Heart left ventricle (tissue), 16 donors: Measurements from ENCODE around the gene ARMC2. TPM values are rescaled to one million over a fixed set of nuclear protein-coding genes. Genes with fewer than 3 reads are reported as not detected.
A peak's percentile ranks its signal among the peaks of the same experiment; 100 is the strongest.

ENCODE experiments used
- ATAC-seq, 4 donors: fragments of 200-7000 bp; cut with Tn5 transposase; one replicate each; pipeline ENCODE4 v1.9.1; 2020 to 2022; ENCODE audit warnings: moderate library complexity in 4 of 4, mild to moderate bottlenecking in 3 of 4, moderate number of reproducible peaks in 1 of 4
- DNase-seq, 5 donors: peaks; one replicate each; pipeline ENCODE4 v3.0.0-alpha.2; 2020
- H3K27ac ChIP-seq, 12 donors: fragments of 200-600 bp; sonication (generic) in 4 of 12; one replicate each; pipeline versions ENCODE4 v1.5.0 to v1.8.0; 2016 to 2022; ENCODE audit warnings: mild to moderate bottlenecking in 2 of 12
- H3K27me3 ChIP-seq, 9 donors: fragments of 200-600 bp; sonication (generic) in 2 of 9; one replicate each; pipeline versions ENCODE4 v1.5.1 to v1.8.0; 2016 to 2022; ENCODE audit warnings: mild to moderate bottlenecking in 3 of 9
- H3K36me3 ChIP-seq, 9 donors: fragments of 200-600 bp; sonication (generic) in 2 of 9; one replicate each; pipeline versions ENCODE4 v1.5.0 to v1.8.0; 2018 to 2022; ENCODE audit warnings: mild to moderate bottlenecking in 2 of 9
- H3K4me1 ChIP-seq, 12 donors: fragments of 200-600 bp; sonication (generic) in 4 of 12; one replicate each; pipeline versions ENCODE4 v1.5.0 to v1.8.0; 2016 to 2022; ENCODE audit warnings: mild to moderate bottlenecking in 3 of 12
- H3K4me3 ChIP-seq, 12 donors: fragments of 200-600 bp; sonication (generic) in 4 of 12; one replicate each; pipeline versions ENCODE4 v1.5.0 to v1.8.0; 2017 to 2022; ENCODE audit warnings: mild to moderate bottlenecking in 9 of 12, moderate library complexity in 4 of 12
- H3K9me3 ChIP-seq, 12 donors: fragments of 200-600 bp; sonication (generic) in 4 of 12; one replicate each; pipeline versions ENCODE4 v1.5.0 to v1.8.0; 2016 to 2022; ENCODE audit warnings: mild to moderate bottlenecking in 1 of 12
- POLR2A ChIP-seq, 2 donors: fragments of 450-650 bp; IDR thresholded peaks; one replicate each; pipeline ENCODE4 v1.6.1; 2017; ENCODE audit warnings: antibody characterized with exemption in 2 of 2, mild to moderate bottlenecking in 2 of 2, moderate library complexity in 2 of 2
- whole genome bisulfite sequencing, 4 donors: extraction: QIAGEN DNeasy Blood & Tissue Kit in 2 of 4; methylation state at CpG; one replicate each; pipeline versions ENCODE4 v1.1.5 to v1.1.7; 2013 to 2018; 5-methylcytosine and 5-hydroxymethylcytosine counted together
- intact Hi-C, 10 donors: fragments of 100-400 bp; cut with DNase I; formaldehyde crosslinking; loops; one replicate each; pipeline versions ENCODE4 v1.11.1 to v1.14.2; 2022
- long read RNA-seq, 3 donors: library from polyadenylated mRNA; unstranded; transcript quantifications; one replicate each; pipeline ENCODE4 v2.0.0, GENCODE V29; 2020 to 2021
- polyA plus RNA-seq, 2 donors: library from polyadenylated mRNA; stranded (reverse); fragments of 200-250 nt; gene quantifications; one replicate each; pipeline ENCODE4 v1.2.3, GENCODE V29; 2013
- total RNA-seq, 9 donors: library from RNA; depleted of rRNA in 2 of 9; stranded (reverse); fragments of >200 nt in 2 of 9; fragmentation: NEBNext Ultra II Directional in 3 of 9; extraction: Animal tissue kit (Norgen Biotek cat#: 25700) in 3 of 9; gene quantifications; one replicate each; pipeline versions ENCODE4 v1.1.0 to v1.2.4, GENCODE V29; 2016 to 2023
- TF ChIP-seq, protein P1 (sequence below), 12 donors: fragments of 200-600 bp; sonication (generic) in 4 of 12; IDR thresholded peaks; one replicate each; pipeline versions ENCODE4 v1.5.0 to v1.8.0; 2018 to 2022; ENCODE audit warnings: antibody characterized with exemption in 12 of 12, mild to moderate bottlenecking in 5 of 12
- donor health status: ischemic (EF 13 %, LVEDD 7.1; RV severe dilation, severe dysfunction).
- donor health status: healthy with polysubstance abuse.
- donor health status: DM: no; HTN: yes; CAD: no.
- donor health status: DM: no; HTN: no; CAD: no.
- donor health status: ischemic (EF 25% LVEDD 6.9; RV normal size, moderate dysfunction).
- donor health status: ischemic (EF 25% LVEDD 5.7; RV mildly dilated, moderate dysfunction).
- donor health status: healthy.
- donor health status: DM: yes; HTN: yes; CAD: no.
- donor health status: ischemic (EF 35%, LVEDD 5.7; RV mildly dilated, moderate dysfunction).
- donor health status: nonischemic (EF 11% LVEDD 7.7; RV severe dilation, severe dysfunction).
- donor health status: DM: yes; HTN: yes; CAD: no.
- donor health status: PGD.
- donor health status: ischemic (EF 29% LVEDD 5.4; RV normal size, mild dysfunction).
- donor health status: nonischemic (EF 23%, LVEDD 6.1; RV moderate dilation, normal function).

Gene ARMC2, protein sequence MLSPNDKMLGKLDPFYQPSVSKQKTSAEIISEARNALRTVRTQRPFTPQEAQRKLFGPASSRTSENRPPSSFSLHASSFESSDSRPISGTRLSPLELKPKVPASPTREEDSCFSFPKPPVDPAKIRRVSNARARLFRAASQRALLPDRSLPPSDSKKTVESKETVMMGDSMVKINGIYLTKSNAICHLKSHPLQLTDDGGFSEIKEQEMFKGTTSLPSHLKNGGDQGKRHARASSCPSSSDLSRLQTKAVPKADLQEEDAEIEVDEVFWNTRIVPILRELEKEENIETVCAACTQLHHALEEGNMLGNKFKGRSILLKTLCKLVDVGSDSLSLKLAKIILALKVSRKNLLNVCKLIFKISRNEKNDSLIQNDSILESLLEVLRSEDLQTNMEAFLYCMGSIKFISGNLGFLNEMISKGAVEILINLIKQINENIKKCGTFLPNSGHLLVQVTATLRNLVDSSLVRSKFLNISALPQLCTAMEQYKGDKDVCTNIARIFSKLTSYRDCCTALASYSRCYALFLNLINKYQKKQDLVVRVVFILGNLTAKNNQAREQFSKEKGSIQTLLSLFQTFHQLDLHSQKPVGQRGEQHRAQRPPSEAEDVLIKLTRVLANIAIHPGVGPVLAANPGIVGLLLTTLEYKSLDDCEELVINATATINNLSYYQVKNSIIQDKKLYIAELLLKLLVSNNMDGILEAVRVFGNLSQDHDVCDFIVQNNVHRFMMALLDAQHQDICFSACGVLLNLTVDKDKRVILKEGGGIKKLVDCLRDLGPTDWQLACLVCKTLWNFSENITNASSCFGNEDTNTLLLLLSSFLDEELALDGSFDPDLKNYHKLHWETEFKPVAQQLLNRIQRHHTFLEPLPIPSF
- total RNA-seq (10 to 100 TPM in 5 of 9 donors, 1 to 10 TPM in 4; 5.7 to 18.0 (median 10.2) TPM), polyA plus RNA-seq (1 to 10 TPM; 3.1 to 4.9 TPM)
- long read RNA-seq, donor 1, partial matches to known transcripts: 4 of 13 reads
- long read RNA-seq, donor 1, other reads (novel, unspliced or antisense): 9 of 13 reads
- long read RNA-seq, donor 2, partial matches to known transcripts: 5 of 13 reads
- long read RNA-seq, donor 2, other reads (novel, unspliced or antisense): 8 of 13 reads
- long read RNA-seq, donor 3, partial matches to known transcripts: 2 of 7 reads
- long read RNA-seq, donor 3, other reads (novel, unspliced or antisense): 5 of 7 reads

DNA sequence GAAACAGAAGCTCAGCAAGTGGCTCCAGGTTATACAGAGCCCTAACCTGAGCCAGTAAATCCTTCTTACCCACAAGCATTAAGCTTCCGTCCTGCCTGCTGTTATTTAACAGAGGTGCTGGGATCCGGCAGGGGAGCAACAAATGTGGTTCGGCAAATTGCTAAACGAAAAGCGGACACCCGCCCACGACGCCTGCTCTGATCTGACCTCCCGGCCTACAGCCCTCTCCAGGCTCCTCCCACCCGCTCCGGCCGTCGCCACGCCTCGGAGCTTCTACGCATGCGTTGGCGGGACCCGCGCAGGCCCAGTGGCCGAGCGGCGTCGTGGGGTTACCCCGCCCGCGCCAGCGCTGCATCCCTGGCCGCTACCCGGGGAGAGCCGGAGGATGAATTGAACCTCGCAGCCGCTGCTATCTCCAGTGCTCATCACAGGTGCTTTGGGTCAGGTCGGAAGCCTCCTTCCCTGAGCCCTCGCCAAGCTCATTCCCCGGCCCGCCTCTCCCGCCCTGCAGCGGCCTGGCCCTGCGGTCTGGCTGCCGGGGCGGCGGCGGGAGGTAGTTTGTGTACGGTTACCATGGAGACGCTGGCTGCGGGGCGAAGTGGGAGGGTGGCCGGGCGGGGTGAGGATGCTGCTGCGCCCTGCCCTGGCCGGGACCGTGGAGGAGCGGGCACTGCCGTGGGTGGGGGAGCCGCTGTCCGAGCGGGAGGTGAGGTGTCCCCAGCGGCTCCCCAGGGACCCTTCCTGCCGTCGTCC is at the start of gene ARMC2:
TSS of gene ARMC2 (plus strand) at position 307 of the 753 bp plus-strand sequence. CDS start 5,846 bp downstream, outside the sequence.
- peak; percentile 95 to 98 (median 96) for ATAC-seq
- Histone ChIP-seq H3K36me3 (no peaks in the 10 kb centered on the region), H3K27me3 (no peaks in the 10 kb centered on the region), H3K9me3 (no peaks in the 10 kb centered on the region), H3K4me1 (peaks cover 0 to 58% (median 29%) of the 10 kb centered on the region in 12 donors), H3K4me3 (peak within 1 kb of the TSS; percentile 59 to 92 (median 76)), H3K27ac (peak within 1 kb of the TSS; percentile 66 to 94 (median 88))
- DNase-seq: peak; percentile 94 to 99 (median 96)
- WGBS, 4 donors: 0 to 1% (median 0%) methylated on average over 17 to 61 of the region's 61 CpGs
- intact Hi-C loops: loop anchor here in 5 of 10 donors (2.0 to 10.0 kb wide), 7 partner anchors 44 to 534 kb away; partner anchors contain the start of gene CD164 (in 1 of the 5)
- TF ChIP-seq, protein P1, sequence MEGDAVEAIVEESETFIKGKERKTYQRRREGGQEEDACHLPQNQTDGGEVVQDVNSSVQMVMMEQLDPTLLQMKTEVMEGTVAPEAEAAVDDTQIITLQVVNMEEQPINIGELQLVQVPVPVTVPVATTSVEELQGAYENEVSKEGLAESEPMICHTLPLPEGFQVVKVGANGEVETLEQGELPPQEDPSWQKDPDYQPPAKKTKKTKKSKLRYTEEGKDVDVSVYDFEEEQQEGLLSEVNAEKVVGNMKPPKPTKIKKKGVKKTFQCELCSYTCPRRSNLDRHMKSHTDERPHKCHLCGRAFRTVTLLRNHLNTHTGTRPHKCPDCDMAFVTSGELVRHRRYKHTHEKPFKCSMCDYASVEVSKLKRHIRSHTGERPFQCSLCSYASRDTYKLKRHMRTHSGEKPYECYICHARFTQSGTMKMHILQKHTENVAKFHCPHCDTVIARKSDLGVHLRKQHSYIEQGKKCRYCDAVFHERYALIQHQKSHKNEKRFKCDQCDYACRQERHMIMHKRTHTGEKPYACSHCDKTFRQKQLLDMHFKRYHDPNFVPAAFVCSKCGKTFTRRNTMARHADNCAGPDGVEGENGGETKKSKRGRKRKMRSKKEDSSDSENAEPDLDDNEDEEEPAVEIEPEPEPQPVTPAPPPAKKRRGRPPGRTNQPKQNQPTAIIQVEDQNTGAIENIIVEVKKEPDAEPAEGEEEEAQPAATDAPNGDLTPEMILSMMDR (IDR thresholded peaks at IDR 0.05): peak in 2 of 12 donors; percentile 10 to 14
- peak; percentile 66 for TF ChIP-seq POLR2A (IDR thresholded peaks at IDR 0.05)

- peak in 4 of 5 donors; percentile 37 to 71 (median 50) for DNase-seq
- intact Hi-C loops: loop anchor here in 2 of 10 donors (5.0 to 10.0 kb wide), 2 partner anchors 33 to 86 kb away; no protein-coding TSS in a partner anchor
Measured at GRCh38 chr6:108798670-108799353, 49.4 kb upstream of the ARMC2 start.

GRCh38 chr6:108799354-108799717 is 48.9 kb upstream of the ARMC2 start:
- H3K36me3 ChIP-seq: no peaks in the 10 kb centered on the region
- no peaks in the 10 kb centered on the region for H3K9me3 ChIP-seq
- ATAC-seq: no peak
- no peak for TF ChIP-seq POLR2A (IDR thresholded peaks at IDR 0.05)
- TF ChIP-seq, protein P1 (IDR thresholded peaks at IDR 0.05): no peak
- no peak for DNase-seq
- no peak overlapping the region for H3K27ac ChIP-seq
- 92 to 97% (median 96%) methylated on average over 9 of the region's 9 CpGs for WGBS, 4 donors
- H3K4me3 ChIP-seq: no peak overlapping the region
- intact Hi-C loops: loop anchor here in 2 of 10 donors (5.0 to 10.0 kb wide), 2 partner anchors 33 to 85 kb away; no protein-coding TSS in a partner anchor
- H3K27me3 ChIP-seq: no peaks in the 10 kb centered on the region
- H3K4me1 ChIP-seq: peaks cover 0 to 47% (median 12%) of the 10 kb centered on the region in 12 donors

More at GRCh38 chr6:108798670-108799353, 49.4 kb upstream of the ARMC2 start:
- Histone ChIP-seq H3K9me3 (no peaks in the 10 kb centered on the region), H3K27me3 (no peaks in the 10 kb centered on the region), H3K27ac (peak overlapping the region in 1 of 12 donors; percentile 54), H3K4me1 (peaks cover 0 to 47% (median 12%) of the 10 kb centered on the region in 12 donors), H3K4me3 (no peak overlapping the region), H3K36me3 (no peaks in the 10 kb centered on the region)
- peak; percentile 40 to 76 (median 72) for ATAC-seq
- TF ChIP-seq POLR2A (IDR thresholded peaks at IDR 0.05): no peak
- TF ChIP-seq, protein P1 (IDR thresholded peaks at IDR 0.05): no peak
- 60 to 74% (median 68%) methylated on average over 18 of the region's 18 CpGs for WGBS, 4 donors
